Right lobe of liver (tissue), 4 donors: ENCODE results near the gene LYSMD3.

Experiments
- CTCF ChIP-seq, 4 donors: fragments of 200-600 bp in 3 of 4; fragments of 450-650 bp in 1 of 4; IDR thresholded peaks; one replicate each; pipeline versions ENCODE4 v1.5.1 to v1.8.0; 2016 to 2022; ENCODE audit warnings: antibody characterized with exemption in 4 of 4, mild to moderate bottlenecking in 2 of 4
- POLR2A ChIP-seq: fragments of 450-650 bp; IDR thresholded peaks from one replicate; pipeline ENCODE4 v1.6.1; 2017; ENCODE audit warnings: antibody characterized with exemption, mild to moderate bottlenecking
- donor health status: DM: no; HTN: no; CAD: no.
- donor health status: DM: no; HTN: no; CAD: no.
- donor health status: DM: no; HTN: yes; CAD: no.

- TF ChIP-seq POLR2A (no peak), CTCF (IDR thresholded peaks at IDR 0.05) (no peak)
Observed at GRCh38 chr5:90533794-90534193, 4.4 kb upstream of the LYSMD3 start.
